IMR-90 (cell line): ENCODE results near the gene FMO2. TPM values are rescaled to one million over a fixed set of nuclear protein-coding genes. Genes with fewer than 3 reads are reported as not detected.

Experiments used
- ATAC-seq: fragments of 200-7000 bp; cut with Tn5 transposase; 2 replicates; pipeline ENCODE4 v1.9.1; 2020; ENCODE audit warnings: low read depth, mild to moderate bottlenecking, moderate library complexity
- BruUV-seq: library from RNA; stranded (reverse); fragments of 400-500 nt; replicated peaks from 2 replicates; lab custom pipeline; 2021; lab: Mats Ljungman, UMichigan
- CTCF ChIA-PET: fragments of 300-600 bp; formaldehyde crosslinking; extraction: SDS; loops from one replicate; lab custom pipeline; 2021; ENCODE audit warnings: antibody characterized with exemption; lab: Yijun Ruan, JAX
- POLR2A ChIA-PET: fragments of 300-600 bp; sonication (Branson Sonifier 250); formaldehyde crosslinking; loops from one replicate; lab custom pipeline; 2022; ENCODE audit warnings: antibody characterized with exemption; ENCODE audit not compliant: unreplicated experiment; lab: Charles Lee
- DNase-seq: peaks from one replicate; pipeline ENCODE4 v3.0.0; 2013
- H2AFZ ChIP-seq: replicated peaks from 2 replicates; pipeline ENCODE3; 2013; ENCODE audit warnings: low read length, mild to moderate bottlenecking; ENCODE audit not compliant: poor library complexity
- H2AK5ac ChIP-seq: 2 replicates; pipeline ENCODE4 v1.6.1; 2013; ENCODE audit warnings: low read depth, low read length, inconsistent platforms
- H2AK9ac ChIP-seq: replicated peaks from 2 replicates; pipeline ENCODE3; 2013; ENCODE audit warnings: mild to moderate bottlenecking, low read depth, low read length, moderate library complexity; ENCODE audit not compliant: poor library complexity
- H2BK120ac ChIP-seq: 2 replicates; pipeline ENCODE4 v1.6.1; 2013; ENCODE audit warnings: low read depth, low read length, inconsistent platforms
- H2BK15ac ChIP-seq: 3 replicates; pipeline ENCODE4 v1.6.1; 2013; ENCODE audit warnings: low read depth, low read length, inconsistent platforms
- H2BK20ac ChIP-seq: 2 replicates; pipeline ENCODE4 v1.6.1; 2013; ENCODE audit warnings: low read depth, mild to moderate bottlenecking, inconsistent platforms, low read length, moderate library complexity
- H2BK5ac ChIP-seq: 2 replicates; pipeline ENCODE4 v1.6.1; 2013; ENCODE audit warnings: mild to moderate bottlenecking, low read depth, low read length, inconsistent platforms; ENCODE audit not compliant: poor library complexity, severe bottlenecking
- H3K14ac ChIP-seq: replicated peaks from 2 replicates; pipeline ENCODE4 v1.6.1; 2013; ENCODE audit warnings: low read depth, low read length, inconsistent platforms
- H3K18ac ChIP-seq: 2 replicates; pipeline ENCODE4 v1.6.1; 2013; ENCODE audit warnings: low read depth, low read length, control low read depth
- H3K23ac ChIP-seq: 2 replicates; pipeline ENCODE4 v1.6.1; 2013; ENCODE audit warnings: low read depth, low read length, inconsistent platforms
- H3K27ac ChIP-seq: 2 replicates; pipeline ENCODE4 v1.5.1; 2013; ENCODE audit warnings: mild to moderate bottlenecking, control low read depth, low read length; ENCODE audit not compliant: insufficient read depth
- H3K27me3 ChIP-seq: 2 replicates; pipeline ENCODE4 v1.6.1; 2013; ENCODE audit warnings: low read length; ENCODE audit not compliant: control insufficient read depth, insufficient read depth
- H3K36me3 ChIP-seq: 2 replicates; pipeline ENCODE4 v1.6.1; 2013; ENCODE audit warnings: low read length, mixed read lengths; ENCODE audit not compliant: control insufficient read depth, insufficient read depth
- H3K4ac ChIP-seq: 2 replicates; pipeline ENCODE4 v1.6.1; 2013; ENCODE audit warnings: low read depth, low read length, inconsistent platforms
- H3K4me1 ChIP-seq: 2 replicates; pipeline ENCODE4 v1.6.1; 2013; ENCODE audit warnings: low read length, mixed read lengths; ENCODE audit not compliant: control insufficient read depth, insufficient read depth
- H3K4me2 ChIP-seq: 2 replicates; pipeline ENCODE4 v1.6.1; 2013; ENCODE audit warnings: low read depth, mild to moderate bottlenecking, control low read depth, low read length, moderate library complexity
- H3K4me3 ChIP-seq: 2 replicates; pipeline ENCODE4 v1.5.1; 2013; ENCODE audit warnings: low read depth, mild to moderate bottlenecking, control low read depth, low read length, moderate library complexity; ENCODE audit not compliant: insufficient read depth
- H3K56ac ChIP-seq: 2 replicates; pipeline ENCODE4 v1.6.1; 2013; ENCODE audit warnings: low read length, inconsistent platforms; ENCODE audit not compliant: insufficient read depth; ENCODE audit errors: extremely low read depth
- H3K79me1 ChIP-seq, 2 experiments: 2 replicates each; pipeline ENCODE4 v1.6.1; 2013; ENCODE audit warnings: low read length in 2 of 2, inconsistent platforms in 1 of 2, low read depth in 1 of 2
- H3K9ac ChIP-seq: 2 replicates; pipeline ENCODE4 v1.6.1; 2013; ENCODE audit warnings: low read depth, low read length, control low read depth
- H3K9me1 ChIP-seq: 2 replicates; pipeline ENCODE4 v1.6.1; 2013; ENCODE audit warnings: low read length, inconsistent platforms; ENCODE audit not compliant: insufficient read depth
- H3K9me3 ChIP-seq: 2 replicates; pipeline ENCODE4 v1.6.1; 2013; ENCODE audit warnings: low read length; ENCODE audit not compliant: control insufficient read depth, insufficient read depth
- H4K20me1 ChIP-seq: 2 replicates; pipeline ENCODE4 v1.6.1; 2013; ENCODE audit warnings: low read length, inconsistent platforms; ENCODE audit not compliant: insufficient read depth
- H4K5ac ChIP-seq: 2 replicates; pipeline ENCODE4 v1.6.1; 2013; ENCODE audit warnings: mild to moderate bottlenecking, low read depth, low read length, control low read depth
- H4K8ac ChIP-seq, 2 experiments: 2 replicates each; pipeline ENCODE4 v1.6.1; 2013; ENCODE audit warnings: low read depth in 2 of 2, low read length in 2 of 2, control low read depth in 1 of 2, inconsistent platforms in 1 of 2
- H4K91ac ChIP-seq: 2 replicates; pipeline ENCODE4 v1.6.1; 2013; ENCODE audit warnings: low read depth, low read length, inconsistent platforms; ENCODE audit not compliant: insufficient read depth
- NFE2L2 ChIP-seq: fragments of 150-350 bp; IDR thresholded peaks from 2 replicates; pipeline ENCODE4 v1.6.1; 2016; ENCODE audit warnings: low read depth, mild to moderate bottlenecking, low read length
- WGBS, 2 experiments: methylation state at CpG; one replicate each; pipeline versions ENCODE4 v1.1.5 to v1.1.7; 2013; ENCODE audit warnings: missing lambda C conversion rate in 2 of 2; ENCODE audit not compliant: insufficient read length in 1 of 2; ENCODE audit errors: extremely low coverage in 2 of 2; 5-methylcytosine and 5-hydroxymethylcytosine counted together
- dilution Hi-C: fragments of 300-500 bp; cut with HindIII; formaldehyde crosslinking; loops from one replicate; pipeline ENCODE4 v1.14.3; 2018; ENCODE audit warnings: low sequenced_read_pairs; ENCODE audit not compliant: unreplicated experiment
- in situ Hi-C: fragments of 300-500 bp; cut with MboI; formaldehyde crosslinking; loops from 3 replicates; pipeline ENCODE4 v1.14.3; 2019; ENCODE audit warnings: low sequenced_read_pairs, inconsistent platforms, mixed read lengths
- intact Hi-C: fragments of 100-400 bp; cut with micrococcal nuclease; formaldehyde crosslinking; loops from 2 replicates; pipeline ENCODE4 v1.10.0; 2022
- polyA plus RNA-seq, 3 experiments: library from polyadenylated mRNA; depleted of rRNA; stranded (reverse); fragments of >200 nt; gene quantifications; 2 replicates each; pipeline ENCODE4 v1.2.3, GENCODE V29; 2012; ENCODE audit warnings: low replicate concordance in 1 of 3
- total RNA-seq: library from RNA; depleted of rRNA; stranded (reverse); fragments of >200 nt; gene quantifications from 2 replicates; pipeline ENCODE4 v1.2.3, GENCODE V29; 2012
- TF ChIP-seq, protein P1 (sequence below): fragments of 150-350 bp; IDR thresholded peaks from 2 replicates; pipeline ENCODE4 v1.6.1; 2017; ENCODE audit warnings: mild to moderate bottlenecking, antibody characterized with exemption, low read length, low read depth

Gene FMO2
- total and polyA plus RNA-seq, 2 of the 4 experiments (the other 2 are of a cell fraction): under 0.01 to 0.05 TPM

DNA sequence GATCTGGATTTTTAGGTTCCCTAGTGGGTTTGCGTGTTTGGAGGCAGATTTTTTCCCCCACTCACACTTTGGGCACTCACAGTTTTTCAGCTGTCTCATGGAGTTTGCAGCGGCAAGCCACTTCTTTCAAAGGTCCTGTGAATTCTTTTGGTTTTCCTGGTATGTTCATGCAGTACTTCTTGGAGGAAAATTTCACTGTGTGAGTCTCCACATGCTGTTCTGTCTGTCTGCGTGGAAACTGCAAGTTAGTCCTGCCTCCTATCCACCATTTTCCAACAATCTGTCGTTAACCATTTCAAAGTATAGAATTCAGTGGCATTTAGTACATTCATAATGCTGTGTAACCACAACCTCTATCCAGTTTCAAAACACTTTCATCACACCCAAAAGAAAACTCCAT, 62.4 kb downstream of the FMO2 start:
- H3K4me2 ChIP-seq: no peak overlapping the region
- 89% methylated on average over 1 of the region's 4 CpGs; no CpG with 5 or more reads in 1 of the 2 experiments for WGBS, 2 experiments
- no peaks in the 10 kb centered on the region for H3K36me3 ChIP-seq
- POLR2A ChIA-PET: no interaction called here
- H3K27me3 ChIP-seq: no peaks in the 10 kb centered on the region; the same call in none of the 2 replicates
- no peak overlapping the region for H3K56ac ChIP-seq
- in situ Hi-C loops: no loop called here
- H3K18ac ChIP-seq: no peak overlapping the region
- H2AK5ac ChIP-seq: no peak overlapping the region
- no peak overlapping the region for H2BK15ac ChIP-seq
- no peak overlapping the region for H3K9ac ChIP-seq
- H4K5ac ChIP-seq: no peak overlapping the region
- no peaks in the 10 kb centered on the region for H3K79me1 ChIP-seq
- H3K9me1 ChIP-seq: peaks cover 4% of the 10 kb centered on the region; the same call in 1 of the 2 replicates
- no TSS peak for BruUV-seq
- no peak overlapping the region for H2BK20ac ChIP-seq
- H3K14ac ChIP-seq: no peak overlapping the region
- DNase-seq: no peak
- dilution Hi-C loops: no loop called here
- TF ChIP-seq, protein P1, sequence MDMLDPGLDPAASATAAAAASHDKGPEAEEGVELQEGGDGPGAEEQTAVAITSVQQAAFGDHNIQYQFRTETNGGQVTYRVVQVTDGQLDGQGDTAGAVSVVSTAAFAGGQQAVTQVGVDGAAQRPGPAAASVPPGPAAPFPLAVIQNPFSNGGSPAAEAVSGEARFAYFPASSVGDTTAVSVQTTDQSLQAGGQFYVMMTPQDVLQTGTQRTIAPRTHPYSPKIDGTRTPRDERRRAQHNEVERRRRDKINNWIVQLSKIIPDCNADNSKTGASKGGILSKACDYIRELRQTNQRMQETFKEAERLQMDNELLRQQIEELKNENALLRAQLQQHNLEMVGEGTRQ: no peak
- TF ChIP-seq NFE2L2: no peak
- no peak overlapping the region for H4K91ac ChIP-seq
- no peak for ATAC-seq
- no peaks in the 10 kb centered on the region for H3K9me3 ChIP-seq
- H3K4me1 ChIP-seq: no peaks in the 10 kb centered on the region
- H3K4ac ChIP-seq: no peak overlapping the region
- no peak overlapping the region for H3K23ac ChIP-seq
- no peak overlapping the region for H2BK5ac ChIP-seq
- H3K4me3 ChIP-seq: no peak overlapping the region
- intact Hi-C loops: loop anchor here (10.0 kb wide), 1 partner anchor 237 kb away; the partner anchor contains the start of gene PRRC2C
- H2BK120ac ChIP-seq: no peak overlapping the region
- H2AK9ac ChIP-seq: no peak overlapping the region
- no peak overlapping the region for H4K8ac ChIP-seq
- H2AFZ ChIP-seq: no peak overlapping the region
- no peaks in the 10 kb centered on the region for H4K20me1 ChIP-seq
- no peak overlapping the region for H3K27ac ChIP-seq
- CTCF ChIA-PET: no interaction called here
